Right lobe of liver (tissue), 4 donors: ENCODE results near the gene EBP.

Source experiments
- POLR2A ChIP-seq: fragments of 450-650 bp; IDR thresholded peaks from one replicate; pipeline ENCODE4 v1.6.1; 2017; ENCODE audit warnings: antibody characterized with exemption, mild to moderate bottlenecking
- TF ChIP-seq, protein P1 (sequence below), 4 donors: fragments of 200-600 bp in 3 of 4; fragments of 450-650 bp in 1 of 4; IDR thresholded peaks; one replicate each; pipeline versions ENCODE4 v1.5.1 to v1.8.0; 2016 to 2022; ENCODE audit warnings: antibody characterized with exemption in 4 of 4, mild to moderate bottlenecking in 2 of 4
- donor health status: DM: no; HTN: no; CAD: no.
- donor health status: DM: no; HTN: no; CAD: no.
- donor health status: DM: no; HTN: yes; CAD: no.

DNA sequence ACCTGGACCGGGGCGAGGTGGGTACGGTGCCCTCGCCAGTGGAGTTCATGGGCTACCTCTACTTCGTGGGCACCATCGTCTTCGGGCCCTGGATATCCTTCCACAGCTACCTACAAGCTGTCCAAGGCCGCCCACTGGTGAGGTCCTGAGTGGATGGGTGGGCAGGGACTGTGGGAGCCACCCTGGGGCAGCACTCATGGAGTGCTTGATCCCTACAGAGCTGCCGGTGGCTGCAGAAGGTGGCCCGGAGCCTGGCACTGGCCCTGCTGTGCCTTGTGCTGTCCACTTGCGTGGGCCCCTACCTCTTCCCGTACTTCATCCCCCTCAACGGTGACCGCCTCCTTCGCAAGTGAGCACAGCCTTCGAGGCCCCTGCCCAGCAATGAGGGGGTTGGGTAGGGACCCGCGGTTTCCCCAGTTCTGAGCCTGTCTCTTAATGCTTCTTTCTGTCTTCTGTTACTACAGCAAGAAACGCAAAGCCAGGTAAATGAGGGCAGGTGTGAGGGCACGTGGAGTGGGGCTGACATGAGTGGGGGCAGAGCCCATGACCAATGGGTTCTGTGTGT lies 9.2 kb upstream of the EBP start:
- TF ChIP-seq, protein P1, sequence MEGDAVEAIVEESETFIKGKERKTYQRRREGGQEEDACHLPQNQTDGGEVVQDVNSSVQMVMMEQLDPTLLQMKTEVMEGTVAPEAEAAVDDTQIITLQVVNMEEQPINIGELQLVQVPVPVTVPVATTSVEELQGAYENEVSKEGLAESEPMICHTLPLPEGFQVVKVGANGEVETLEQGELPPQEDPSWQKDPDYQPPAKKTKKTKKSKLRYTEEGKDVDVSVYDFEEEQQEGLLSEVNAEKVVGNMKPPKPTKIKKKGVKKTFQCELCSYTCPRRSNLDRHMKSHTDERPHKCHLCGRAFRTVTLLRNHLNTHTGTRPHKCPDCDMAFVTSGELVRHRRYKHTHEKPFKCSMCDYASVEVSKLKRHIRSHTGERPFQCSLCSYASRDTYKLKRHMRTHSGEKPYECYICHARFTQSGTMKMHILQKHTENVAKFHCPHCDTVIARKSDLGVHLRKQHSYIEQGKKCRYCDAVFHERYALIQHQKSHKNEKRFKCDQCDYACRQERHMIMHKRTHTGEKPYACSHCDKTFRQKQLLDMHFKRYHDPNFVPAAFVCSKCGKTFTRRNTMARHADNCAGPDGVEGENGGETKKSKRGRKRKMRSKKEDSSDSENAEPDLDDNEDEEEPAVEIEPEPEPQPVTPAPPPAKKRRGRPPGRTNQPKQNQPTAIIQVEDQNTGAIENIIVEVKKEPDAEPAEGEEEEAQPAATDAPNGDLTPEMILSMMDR (IDR thresholded peaks at IDR 0.05) = no peak
- TF ChIP-seq POLR2A = no peak
